HepG2 (cell line): ENCODE results near the gene HAPLN3. TPM values are rescaled to one million over a fixed set of nuclear protein-coding genes. Genes with fewer than 3 reads are reported as not detected.

ENCODE experiments used
- ATAC-seq: fragments of 200-7000 bp; cut with Tn5 transposase; 3 replicates; pipeline ENCODE4 v1.9.1; 2020; ENCODE audit warnings: mild to moderate bottlenecking, moderate library complexity
- BruUV-seq: library from RNA; stranded (reverse); fragments of 400-500 nt; replicated peaks from 2 replicates; lab custom pipeline; 2021; lab: Mats Ljungman, UMichigan
- CTCF ChIA-PET: fragments of 300-600 bp; formaldehyde crosslinking; extraction: SDS; loops from one replicate; lab custom pipeline; 2021; ENCODE audit warnings: low total read pairs, inconsistent platforms, low intra/inter-chr PET ratio; lab: Yijun Ruan, JAX
- POLR2A ChIA-PET: fragments of 350-600 bp; sonication (Branson Sonifier 250); formaldehyde crosslinking; loops from one replicate; lab custom pipeline; 2020; ENCODE audit warnings: antibody characterized with exemption, inconsistent platforms; lab: Yijun Ruan, JAX
- DNase-seq: peaks from one replicate; pipeline ENCODE4 v3.0.0-alpha.2; 2015; ENCODE audit warnings: low spot score
- FAIRE-seq: peaks from 3 replicates; lab custom pipeline; 2011; peaks lifted over from hg19 to GRCh38; lab: Jason Lieb, UNC
- H2AFZ ChIP-seq: one replicate; pipeline ENCODE4 v1.6.1; 2011; ENCODE audit warnings: low read length, inconsistent platforms
- H3K27ac ChIP-seq: fragments of 300-600 bp; 3 replicates; pipeline ENCODE4 v1.8.0; 2011; ENCODE audit warnings: mixed run types, mild to moderate bottlenecking, mixed read lengths, low read length, inconsistent platforms; ENCODE audit not compliant: insufficient read depth; ENCODE audit errors: extremely low read length
- H3K27me3 ChIP-seq, 2 experiments: fragments of 200-600 bp in 1 of 2; 2 replicates in 1 of 2; 3 replicates in 1 of 2; pipeline versions ENCODE4 v1.6.0 to v1.8.0; 2011; ENCODE audit warnings: low read length in 2 of 2, mild to moderate bottlenecking in 2 of 2, moderate library complexity in 2 of 2, inconsistent platforms in 1 of 2; ENCODE audit not compliant: insufficient read depth in 2 of 2, control insufficient read depth in 1 of 2
- H3K36me3 ChIP-seq, 2 experiments: fragments of 200-600 bp in 1 of 2; replicated peaks in 1 of 2; 2 replicates in 1 of 2; 3 replicates in 1 of 2; pipeline versions ENCODE4 v1.5.1 to v1.8.0; 2011; ENCODE audit warnings: low read length in 2 of 2, inconsistent platforms in 1 of 2; ENCODE audit not compliant: insufficient read depth in 2 of 2, control insufficient read depth in 1 of 2
- H3K4me1 ChIP-seq: 2 replicates; pipeline ENCODE4 v1.5.1; 2012; ENCODE audit warnings: low read length, inconsistent platforms; ENCODE audit not compliant: insufficient read depth
- H3K4me2 ChIP-seq: 2 replicates; pipeline ENCODE4 v1.6.0; 2011; ENCODE audit warnings: low read depth, low read length, inconsistent platforms
- H3K4me3 ChIP-seq, 3 experiments: fragments of 200-600 bp in 1 of 3; sonication (generic), shearing (Covaris generic) in 1 of 3; replicated peaks in 1 of 3; 2 replicates each; pipeline ENCODE4 v1.5.1; 2011 to 2016; ENCODE audit warnings: low read length in 3 of 3, inconsistent platforms in 2 of 3, low read depth in 2 of 3, mild to moderate bottlenecking in 2 of 3, control low read depth in 1 of 3, mixed read lengths in 1 of 3; ENCODE audit not compliant: insufficient read depth in 1 of 3
- H3K79me2 ChIP-seq: one replicate; pipeline ENCODE4 v1.6.1; 2011; ENCODE audit warnings: low read length, inconsistent platforms; ENCODE audit not compliant: insufficient read depth
- H3K9ac ChIP-seq: 2 replicates; pipeline ENCODE4 v1.6.0; 2011; ENCODE audit warnings: mild to moderate bottlenecking, low read depth, low read length, inconsistent platforms; ENCODE audit not compliant: insufficient read depth
- H3K9me3 ChIP-seq: 2 replicates; pipeline ENCODE4 v1.5.1; 2012; ENCODE audit warnings: mild to moderate bottlenecking, low read length
- H4K20me1 ChIP-seq: 2 replicates; pipeline ENCODE4 v1.6.0; 2011; ENCODE audit warnings: inconsistent platforms, mild to moderate bottlenecking, low read length, moderate library complexity; ENCODE audit not compliant: insufficient read depth
- GZF1 ChIP-seq: sonication (generic); formaldehyde crosslinking; IDR thresholded peaks from 2 replicates; pipeline ENCODE4 v1.5.1; 2020; ENCODE audit warnings: mild to moderate bottlenecking, missing genetic modification reagents
- HNRNPLL ChIP-seq: fragments of 200-400 bp; formaldehyde crosslinking; IDR thresholded peaks from 2 replicates; pipeline ENCODE4 v1.6.1; 2017; ENCODE audit warnings: mild to moderate bottlenecking, low read depth, low read length; ENCODE audit not compliant: poor library complexity, severe bottlenecking
- SALL2 ChIP-seq: sonication (generic); formaldehyde crosslinking; IDR thresholded peaks from 2 replicates; pipeline ENCODE4 v1.8.1; 2023; ENCODE audit warnings: mild to moderate bottlenecking, missing genetic modification reagents, inconsistent platforms
- TAF15 ChIP-seq: fragments of 200-400 bp; formaldehyde crosslinking; IDR thresholded peaks from one replicate; pipeline ENCODE4 v1.6.1; 2018; ENCODE audit warnings: mild to moderate bottlenecking, low read depth, low read length; ENCODE audit not compliant: poor library complexity, severe bottlenecking
- TOPORS ChIP-seq: sonication (generic); formaldehyde crosslinking; IDR thresholded peaks from 2 replicates; pipeline ENCODE4 v1.8.0; 2023; ENCODE audit warnings: mild to moderate bottlenecking, missing genetic modification reagents
- ZNF468 ChIP-seq: sonication (generic); formaldehyde crosslinking; IDR thresholded peaks from 2 replicates; pipeline ENCODE4 v1.8.0; 2022; ENCODE audit warnings: mild to moderate bottlenecking, moderate library complexity, missing genetic modification reagents
- ZNF652 ChIP-seq: IDR thresholded peaks from 2 replicates; pipeline ENCODE4 v1.6.1; 2016; ENCODE audit warnings: low read depth, borderline replicate concordance
- ZNF747 ChIP-seq: sonication (generic); formaldehyde crosslinking; IDR thresholded peaks from 2 replicates; pipeline ENCODE4 v1.8.1; 2023; ENCODE audit warnings: missing genetic modification reagents, mild to moderate bottlenecking, borderline replicate concordance
- ZSCAN25 ChIP-seq: sonication (generic); formaldehyde crosslinking; IDR thresholded peaks from 2 replicates; pipeline ENCODE4 v1.8.0; 2022; ENCODE audit warnings: mild to moderate bottlenecking, missing genetic modification reagents
- WGBS: methylation state at CpG from one replicate; pipeline ENCODE4 v1.1.6; 2017; ENCODE audit warnings: low lambda C conversion rate; 5-methylcytosine and 5-hydroxymethylcytosine counted together
- in situ Hi-C: cut with HindIII; loops from 2 replicates; pipeline ENCODE4 v1.10.0; 2017; ENCODE audit warnings: low pct_unique_long_range_greater_than_20kb; ENCODE audit not compliant: extremely low pct_ligation_motif_present
- intact Hi-C: fragments of 100-400 bp; cut with micrococcal nuclease; formaldehyde crosslinking; loops from one replicate; pipeline ENCODE4 v1.10.0; 2022; ENCODE audit not compliant: unreplicated experiment
- polyA plus RNA-seq, 8 experiments: library from polyadenylated mRNA; depleted of rRNA in 3 of 8; stranded (reverse) in 7 of 8; unstranded in 1 of 8; fragments of >200 nt; fragmentation: Illumina TruSeq in 4 of 8; extraction: Trizol in 4 of 8; gene quantifications; 2 replicates each; pipeline versions ENCODE4 v1.2.1 to v1.2.3, GENCODE V29; 2011 to 2016; ENCODE audit warnings: low read depth in 4 of 8, missing spikeins in 1 of 8, mixed read lengths in 1 of 8; ENCODE audit not compliant: insufficient read depth in 1 of 8
- total RNA-seq, 5 experiments: library from RNA; depleted of rRNA; stranded (reverse); fragments of >200 nt; fragmentation: Illumina TruSeq; extraction: Trizol; gene quantifications; 2 replicates each; pipeline ENCODE4 v1.2.3, GENCODE V29; 2016; ENCODE audit warnings: low read depth in 1 of 5
- TF ChIP-seq, protein P1 (sequence below): sonication (generic); formaldehyde crosslinking; IDR thresholded peaks from 2 replicates; pipeline ENCODE4 v1.5.1; 2020; ENCODE audit warnings: missing genetic modification reagents, mild to moderate bottlenecking, borderline replicate concordance
- TF ChIP-seq, protein P2 (sequence below): sonication (generic); formaldehyde crosslinking; IDR thresholded peaks from 2 replicates; pipeline ENCODE4 v1.4.0; 2020; ENCODE audit warnings: mild to moderate bottlenecking, missing genetic modification reagents
- TF ChIP-seq, protein P3 (sequence below): sonication (generic); formaldehyde crosslinking; IDR thresholded peaks from 2 replicates; pipeline ENCODE4 v1.4.0; 2020; ENCODE audit warnings: missing genetic modification reagents

The HAPLN3 gene
- total and polyA plus RNA-seq, 2 of the 13 experiments (the other 11 are each of a cell fraction or from before 2014, with no cell fraction given): 0.09 TPM; not detected in 1

DNA sequence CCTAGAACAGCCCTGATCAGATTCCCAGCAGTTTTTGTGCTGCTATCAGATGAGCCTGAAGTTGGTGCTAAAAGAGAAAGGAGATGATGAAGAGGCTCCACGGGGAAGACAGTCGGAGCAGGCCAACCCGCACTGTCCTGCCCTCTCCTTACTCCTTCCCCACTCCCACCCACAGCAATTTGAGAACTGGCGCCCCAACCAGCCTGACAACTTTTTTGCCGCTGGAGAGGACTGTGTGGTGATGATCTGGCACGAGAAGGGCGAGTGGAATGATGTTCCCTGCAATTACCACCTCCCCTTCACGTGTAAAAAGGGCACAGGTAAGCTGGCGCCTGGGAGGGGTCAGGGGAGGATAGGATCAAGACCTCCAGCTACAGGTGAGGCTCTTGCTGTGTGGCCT is 22.6 kb downstream of the HAPLN3 start:
- no peak overlapping the region for H3K4me2 ChIP-seq
- no peaks in the 10 kb centered on the region for H4K20me1 ChIP-seq
- H3K79me2 ChIP-seq: no peaks in the 10 kb centered on the region
- no peak overlapping the region for H3K9ac ChIP-seq
- H3K9me3 ChIP-seq: no peaks in the 10 kb centered on the region
- no peak for DNase-seq
- WGBS: 12% methylated on average over 8 of the region's 9 CpGs
- H3K27ac ChIP-seq: no peak overlapping the region
- H3K27me3 ChIP-seq: peaks cover 20 to 84% of the 10 kb centered on the region in 2 experiments; a peak in 4 of 5 replicates
- POLR2A ChIA-PET: no interaction called here
- CTCF ChIA-PET: no interaction called here
- intact Hi-C loops: no loop called here
- no peak overlapping the region for H3K4me3 ChIP-seq
- no peaks in the 10 kb centered on the region for H3K36me3 ChIP-seq
- BruUV-seq: no TSS peak
- no peaks in the 10 kb centered on the region for H3K4me1 ChIP-seq
- FAIRE-seq: no peak
- no peak for ATAC-seq
- H2AFZ ChIP-seq: no peak overlapping the region
- in situ Hi-C loops: no loop called here
- no peak for TF ChIP-seq ZNF747 (CRISPR knock-in tag)
- TF ChIP-seq, protein P1, sequence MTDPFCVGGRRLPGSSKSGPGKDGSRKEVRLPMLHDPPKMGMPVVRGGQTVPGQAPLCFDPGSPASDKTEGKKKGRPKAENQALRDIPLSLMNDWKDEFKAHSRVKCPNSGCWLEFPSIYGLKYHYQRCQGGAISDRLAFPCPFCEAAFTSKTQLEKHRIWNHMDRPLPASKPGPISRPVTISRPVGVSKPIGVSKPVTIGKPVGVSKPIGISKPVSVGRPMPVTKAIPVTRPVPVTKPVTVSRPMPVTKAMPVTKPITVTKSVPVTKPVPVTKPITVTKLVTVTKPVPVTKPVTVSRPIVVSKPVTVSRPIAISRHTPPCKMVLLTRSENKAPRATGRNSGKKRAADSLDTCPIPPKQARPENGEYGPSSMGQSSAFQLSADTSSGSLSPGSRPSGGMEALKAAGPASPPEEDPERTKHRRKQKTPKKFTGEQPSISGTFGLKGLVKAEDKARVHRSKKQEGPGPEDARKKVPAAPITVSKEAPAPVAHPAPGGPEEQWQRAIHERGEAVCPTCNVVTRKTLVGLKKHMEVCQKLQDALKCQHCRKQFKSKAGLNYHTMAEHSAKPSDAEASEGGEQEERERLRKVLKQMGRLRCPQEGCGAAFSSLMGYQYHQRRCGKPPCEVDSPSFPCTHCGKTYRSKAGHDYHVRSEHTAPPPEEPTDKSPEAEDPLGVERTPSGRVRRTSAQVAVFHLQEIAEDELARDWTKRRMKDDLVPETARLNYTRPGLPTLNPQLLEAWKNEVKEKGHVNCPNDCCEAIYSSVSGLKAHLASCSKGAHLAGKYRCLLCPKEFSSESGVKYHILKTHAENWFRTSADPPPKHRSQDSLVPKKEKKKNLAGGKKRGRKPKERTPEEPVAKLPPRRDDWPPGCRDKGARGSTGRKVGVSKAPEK (CRISPR knock-in tag): no peak
- no peak for TF ChIP-seq HNRNPLL
- no peak for TF ChIP-seq ZNF468 (CRISPR knock-in tag)
- TF ChIP-seq, protein P2, sequence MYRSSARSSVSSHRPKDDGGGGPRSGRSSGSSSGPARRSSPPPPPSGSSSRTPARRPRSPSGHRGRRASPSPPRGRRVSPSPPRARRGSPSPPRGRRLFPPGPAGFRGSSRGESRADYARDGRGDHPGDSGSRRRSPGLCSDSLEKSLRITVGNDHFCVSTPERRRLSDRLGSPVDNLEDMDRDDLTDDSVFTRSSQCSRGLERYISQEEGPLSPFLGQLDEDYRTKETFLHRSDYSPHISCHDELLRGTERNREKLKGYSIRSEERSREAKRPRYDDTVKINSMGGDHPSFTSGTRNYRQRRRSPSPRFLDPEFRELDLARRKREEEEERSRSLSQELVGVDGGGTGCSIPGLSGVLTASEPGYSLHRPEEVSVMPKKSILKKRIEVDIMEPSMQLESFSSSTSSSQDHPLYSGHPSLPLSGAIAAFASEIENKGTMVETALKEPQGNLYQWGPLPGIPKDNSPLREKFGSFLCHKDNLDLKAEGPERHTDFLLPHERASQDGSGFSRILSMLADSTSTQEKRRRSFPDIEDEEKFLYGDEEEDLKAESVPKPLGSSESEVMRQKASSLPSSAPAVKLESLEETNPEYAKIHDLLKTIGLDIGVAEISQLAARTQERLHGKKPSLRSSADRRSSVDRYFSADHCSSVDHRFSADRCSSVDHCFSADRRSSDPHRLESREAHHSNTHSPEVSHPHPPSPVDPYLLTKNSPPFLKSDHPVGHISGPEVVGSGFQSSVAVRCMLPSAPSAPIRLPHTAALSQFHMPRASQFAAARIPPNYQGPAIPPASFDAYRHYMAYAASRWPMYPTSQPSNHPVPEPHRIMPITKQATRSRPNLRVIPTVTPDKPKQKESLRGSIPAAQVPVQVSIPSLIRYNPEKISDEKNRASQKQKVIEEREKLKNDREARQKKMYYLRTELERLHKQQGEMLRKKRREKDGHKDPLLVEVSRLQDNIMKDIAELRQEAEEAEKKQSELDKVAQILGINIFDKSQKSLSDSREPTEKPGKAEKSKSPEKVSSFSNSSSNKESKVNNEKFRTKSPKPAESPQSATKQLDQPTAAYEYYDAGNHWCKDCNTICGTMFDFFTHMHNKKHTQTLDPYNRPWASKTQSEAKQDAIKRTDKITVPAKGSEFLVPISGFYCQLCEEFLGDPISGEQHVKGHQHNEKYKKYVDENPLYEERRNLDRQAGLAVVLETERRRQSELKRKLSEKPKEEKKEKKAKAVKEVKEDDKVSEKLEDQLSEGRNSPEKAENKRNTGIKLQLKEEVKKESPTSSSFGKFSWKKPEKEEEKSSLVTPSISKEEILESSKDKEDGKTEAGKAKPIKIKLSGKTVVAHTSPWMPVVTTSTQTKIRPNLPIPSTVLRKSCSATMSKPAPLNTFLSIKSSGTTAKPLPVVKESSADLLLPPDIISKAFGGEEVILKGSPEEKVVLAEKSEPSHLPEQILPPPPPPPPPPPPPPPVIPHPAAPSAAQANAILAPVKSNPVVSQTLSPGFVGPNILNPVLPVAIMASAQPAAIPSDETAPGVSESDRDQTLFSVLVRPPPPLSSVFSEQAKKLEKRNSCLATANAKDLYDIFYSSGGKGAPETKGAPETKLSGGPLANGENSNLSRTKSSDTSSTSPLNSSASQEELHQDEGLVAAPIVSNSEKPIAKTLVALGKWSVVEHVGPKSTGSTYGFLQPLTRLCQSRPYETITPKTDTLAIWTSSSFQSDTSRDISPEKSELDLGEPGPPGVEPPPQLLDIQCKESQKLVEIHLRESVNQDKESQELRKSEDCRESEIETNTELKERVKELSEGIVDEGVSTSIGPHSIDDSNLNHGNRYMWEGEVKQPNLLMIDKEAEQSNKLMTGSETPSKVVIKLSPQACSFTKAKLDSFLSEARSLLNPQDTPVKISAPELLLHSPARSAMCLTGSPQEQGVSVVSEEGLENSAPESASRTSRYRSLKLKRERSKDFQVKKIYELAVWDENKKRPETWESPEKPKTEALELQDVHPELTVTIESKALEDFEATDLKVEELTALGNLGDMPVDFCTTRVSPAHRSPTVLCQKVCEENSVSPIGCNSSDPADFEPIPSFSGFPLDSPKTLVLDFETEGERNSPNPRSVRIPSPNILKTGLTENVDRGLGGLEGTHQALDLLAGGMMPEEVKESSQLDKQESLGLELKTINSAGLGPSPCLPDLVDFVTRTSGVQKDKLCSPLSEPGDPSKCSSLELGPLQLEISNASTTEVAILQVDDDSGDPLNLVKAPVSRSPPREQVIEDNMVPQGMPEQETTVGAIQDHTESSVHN (CRISPR knock-in tag): no peak
- no peak for TF ChIP-seq TAF15
- TF ChIP-seq SALL2 (CRISPR knock-in tag): no peak
- TF ChIP-seq ZSCAN25 (CRISPR knock-in tag): no peak
- TF ChIP-seq, protein P3, sequence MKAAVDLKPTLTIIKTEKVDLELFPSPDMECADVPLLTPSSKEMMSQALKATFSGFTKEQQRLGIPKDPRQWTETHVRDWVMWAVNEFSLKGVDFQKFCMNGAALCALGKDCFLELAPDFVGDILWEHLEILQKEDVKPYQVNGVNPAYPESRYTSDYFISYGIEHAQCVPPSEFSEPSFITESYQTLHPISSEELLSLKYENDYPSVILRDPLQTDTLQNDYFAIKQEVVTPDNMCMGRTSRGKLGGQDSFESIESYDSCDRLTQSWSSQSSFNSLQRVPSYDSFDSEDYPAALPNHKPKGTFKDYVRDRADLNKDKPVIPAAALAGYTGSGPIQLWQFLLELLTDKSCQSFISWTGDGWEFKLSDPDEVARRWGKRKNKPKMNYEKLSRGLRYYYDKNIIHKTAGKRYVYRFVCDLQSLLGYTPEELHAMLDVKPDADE (CRISPR knock-in tag): no peak
- TF ChIP-seq GZF1 (CRISPR knock-in tag): no peak
- no peak for TF ChIP-seq TOPORS
- TF ChIP-seq ZNF652 (CRISPR knock-in tag): no peak
